Activated T-cell treated with anti-CD3 and anti-CD28 coated beads, Interleukin-2, amount 50 U/mL, for 1 hour (primary cell): ENCODE data around the gene ETV2.
"Not testable (repeated sequence)": the region's sequence is repeated elsewhere in the genome, so short reads cannot be mapped to it uniquely, and the experiment has no call there.

Experiments
- DNase-seq: peaks from one replicate; pipeline ENCODE4 v3.0.0-alpha.2; 2020

The ETV2 gene

DNA sequence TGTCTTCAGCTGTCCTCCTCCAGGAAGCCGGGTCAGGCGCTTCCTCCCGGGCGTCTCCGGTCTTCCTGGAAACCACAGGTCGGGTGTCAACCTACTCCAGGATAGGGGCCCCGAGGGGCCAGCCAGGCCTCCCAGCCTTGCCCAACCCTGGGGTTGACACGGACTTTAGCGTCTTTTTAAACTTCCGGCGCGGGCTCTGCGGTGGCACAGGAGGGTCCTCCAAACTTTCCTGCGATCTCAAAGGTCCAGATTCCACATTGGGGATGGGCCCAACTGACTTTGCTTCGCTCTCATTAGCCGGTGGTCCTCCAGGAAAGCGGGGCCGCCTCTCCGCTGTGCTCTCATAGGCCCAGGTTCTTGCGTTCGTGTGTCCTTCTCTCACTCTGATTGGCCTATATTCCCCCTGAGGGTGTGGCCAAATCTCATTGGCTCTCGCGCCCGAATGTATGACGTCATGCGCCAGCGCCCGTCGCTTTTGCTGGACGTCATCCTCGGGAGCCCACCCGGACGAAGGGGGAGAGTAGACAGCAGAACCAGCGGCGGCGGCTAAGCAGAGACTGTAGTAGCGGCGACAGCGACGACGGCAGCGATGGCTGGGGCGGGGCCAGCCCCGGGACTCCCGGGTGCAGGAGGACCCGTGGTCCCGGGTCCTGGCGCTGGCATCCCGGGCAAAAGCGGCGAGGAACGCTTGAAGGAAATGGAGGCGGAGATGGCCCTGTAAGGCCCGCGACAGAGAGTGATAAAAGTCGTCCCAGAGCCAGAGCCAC, 12.8 kb upstream of the ETV2 start, which contains the start of gene RBM42:
RBM42 (plus strand) TSS at position 472 of the 767 bp plus-strand sequence; CDS start at position 590, 118 bp downstream.
- peak; percentile 99 for DNase-seq

DNA sequence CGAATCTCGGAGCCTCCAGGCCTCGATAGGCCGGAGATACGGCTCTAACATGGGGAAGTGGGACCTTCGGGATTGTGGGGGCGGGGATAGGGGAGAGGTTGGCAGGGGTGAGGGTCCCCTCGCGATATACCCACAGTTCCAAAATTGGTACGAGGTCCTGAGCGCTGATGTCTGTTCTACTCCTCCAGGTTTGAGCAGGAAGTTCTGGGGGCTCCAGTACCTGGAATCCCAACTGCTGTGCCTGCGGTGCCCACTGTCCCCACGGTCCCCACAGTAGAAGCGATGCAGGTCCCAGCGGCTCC, 12.3 kb upstream of the ETV2 start:
- no peak for DNase-seq

DNA sequence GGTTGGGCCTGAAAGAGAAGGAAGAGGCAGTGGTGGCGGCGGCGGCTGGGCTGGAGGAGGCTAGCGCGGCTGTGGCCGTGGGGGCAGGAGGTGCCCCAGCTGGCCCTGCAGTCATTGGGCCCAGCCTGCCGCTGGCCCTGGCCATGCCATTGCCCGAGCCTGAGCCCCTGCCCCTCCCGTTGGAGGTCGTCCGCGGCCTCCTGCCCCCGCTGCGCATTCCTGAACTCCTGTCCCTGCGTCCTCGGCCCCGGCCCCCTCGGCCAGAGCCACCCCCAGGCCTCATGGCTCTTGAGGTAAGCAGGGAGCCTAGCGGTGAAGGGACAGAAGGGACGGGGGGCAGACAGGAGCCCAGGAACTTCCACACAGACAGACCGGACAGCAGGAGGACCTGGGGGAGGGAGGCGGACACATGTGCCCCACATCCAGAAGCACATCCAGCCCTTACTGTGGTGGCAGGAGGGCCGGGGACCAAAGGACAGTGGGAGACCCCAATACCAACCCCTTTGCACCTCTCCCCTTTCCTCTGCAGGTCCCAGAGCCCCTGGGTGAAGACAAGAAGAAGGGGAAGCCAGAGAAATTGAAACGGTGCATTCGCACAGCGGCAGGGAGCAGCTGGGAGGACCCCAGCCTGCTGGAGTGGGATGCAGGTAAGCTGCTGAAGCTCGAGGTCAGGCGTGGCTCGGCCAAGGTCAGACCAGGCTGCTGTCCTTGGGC, 7.7 kb upstream of the ETV2 start:
- no peak for DNase-seq

DNA sequence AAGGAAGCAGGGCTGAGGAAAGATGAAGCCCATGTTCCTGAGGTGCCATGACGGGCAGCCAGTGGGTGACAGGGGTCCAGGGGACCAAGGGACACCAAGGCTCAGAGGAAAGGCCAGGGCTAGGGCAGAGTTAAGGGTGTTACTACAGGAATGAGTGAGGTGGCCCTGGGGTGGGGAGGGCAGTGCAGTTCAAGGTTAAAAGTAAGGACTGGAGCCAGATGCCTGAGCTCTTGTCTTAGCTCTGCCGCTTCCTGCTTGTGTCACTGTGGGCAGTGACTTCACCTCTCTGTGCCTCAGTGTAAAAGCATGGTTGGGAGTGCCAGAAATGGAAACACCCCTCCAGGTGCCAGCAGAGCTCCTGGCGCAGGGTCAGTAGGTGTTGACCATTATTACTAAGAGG, 4.9 kb upstream of the ETV2 start:
- DNase-seq: no peak

DNA sequence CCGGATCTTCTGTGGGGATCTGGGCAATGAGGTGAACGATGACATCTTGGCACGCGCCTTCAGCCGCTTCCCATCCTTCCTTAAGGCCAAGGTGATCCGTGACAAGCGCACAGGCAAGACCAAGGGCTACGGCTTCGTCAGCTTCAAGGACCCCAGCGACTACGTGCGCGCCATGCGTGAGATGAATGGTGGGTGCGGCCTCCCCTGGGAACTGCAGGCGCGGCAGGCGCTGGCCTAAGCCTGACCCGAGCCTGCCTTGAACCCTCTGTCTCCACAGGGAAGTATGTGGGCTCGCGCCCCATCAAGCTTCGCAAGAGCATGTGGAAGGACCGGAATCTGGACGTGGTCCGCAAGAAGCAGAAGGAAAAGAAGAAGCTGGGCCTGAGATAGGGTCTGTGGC, 4.4 kb upstream of the ETV2 start:
- DNase-seq: no peak

DNA sequence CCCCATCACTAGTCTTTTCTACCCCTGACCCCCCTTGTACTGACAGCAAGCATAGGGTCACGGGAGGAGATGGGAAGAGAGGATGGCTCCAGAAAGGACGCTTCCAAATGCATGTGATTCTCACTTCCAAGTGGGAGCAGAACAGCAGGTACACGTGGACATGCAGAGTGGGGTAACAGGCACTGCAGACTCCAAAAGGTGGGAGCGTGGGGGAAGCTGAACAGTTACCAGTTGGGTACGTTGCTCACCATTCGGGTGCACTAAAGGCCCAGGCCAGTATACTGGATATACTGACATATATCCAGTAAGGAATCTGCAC, 2.3 kb upstream of the ETV2 start:
- no peak for DNase-seq

DNA sequence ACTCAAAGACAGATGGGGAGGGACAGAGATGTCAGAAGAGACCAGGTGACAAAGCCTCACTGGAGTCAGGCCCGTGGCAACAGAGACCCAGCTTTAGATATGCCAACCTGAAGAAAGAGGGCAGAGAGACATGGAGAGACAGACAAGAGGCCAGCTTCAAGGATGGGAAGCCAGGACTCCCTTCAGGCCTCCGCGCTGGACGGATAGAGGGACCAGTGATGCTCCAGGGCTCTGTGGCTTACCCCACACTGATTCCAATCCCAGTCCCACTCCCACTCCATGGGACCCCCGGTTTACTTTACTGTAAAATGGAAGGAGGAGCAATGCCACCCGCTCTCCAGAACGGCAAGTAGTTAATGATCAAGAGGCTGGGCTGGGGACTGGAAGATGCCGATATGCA, 1.7 kb upstream of the ETV2 start:
- no peak for DNase-seq

DNA sequence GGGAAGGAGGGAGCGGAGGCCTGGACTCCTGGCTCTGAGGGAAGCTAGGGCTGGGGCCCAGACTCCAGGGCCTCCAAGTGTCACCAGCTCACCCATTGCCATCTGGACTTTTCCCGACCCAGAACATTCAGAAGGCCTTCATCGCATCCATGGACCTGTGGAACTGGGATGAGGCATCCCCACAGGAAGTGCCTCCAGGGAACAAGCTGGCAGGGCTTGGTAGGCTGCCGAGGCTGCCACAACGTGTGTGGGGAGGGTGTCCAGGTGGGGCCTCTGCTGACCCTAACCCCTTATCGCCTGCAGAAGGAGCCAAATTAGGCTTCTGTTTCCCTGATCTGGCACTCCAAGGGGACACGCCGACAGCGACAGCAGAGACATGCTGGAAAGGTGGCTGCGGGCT, 767 bp downstream of the ETV2 start:
- DNase-seq: no peak

DNA sequence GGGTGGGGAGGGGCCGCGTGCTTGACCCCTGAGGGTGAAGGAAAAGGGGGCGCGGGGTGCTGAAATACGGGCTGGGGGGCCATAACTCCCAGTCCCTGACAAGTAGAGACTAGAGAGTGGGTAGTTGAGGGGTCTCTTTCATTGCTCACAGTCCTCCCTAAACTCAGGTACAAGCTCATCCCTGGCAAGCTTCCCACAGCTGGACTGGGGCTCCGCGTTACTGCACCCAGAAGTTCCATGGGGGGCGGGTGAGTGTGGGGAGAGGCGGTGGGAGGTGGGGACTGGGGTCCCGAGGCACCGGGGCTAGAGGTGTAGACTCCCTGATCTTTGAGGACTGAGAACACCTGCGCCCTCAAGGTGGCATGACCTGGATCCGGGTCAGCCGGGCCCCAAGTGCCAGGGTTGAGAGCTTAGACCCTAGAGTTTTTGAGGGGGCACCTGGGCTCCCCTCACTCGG, 1.3 kb downstream of the ETV2 start:
- DNase-seq: peak; percentile 30

DNA sequence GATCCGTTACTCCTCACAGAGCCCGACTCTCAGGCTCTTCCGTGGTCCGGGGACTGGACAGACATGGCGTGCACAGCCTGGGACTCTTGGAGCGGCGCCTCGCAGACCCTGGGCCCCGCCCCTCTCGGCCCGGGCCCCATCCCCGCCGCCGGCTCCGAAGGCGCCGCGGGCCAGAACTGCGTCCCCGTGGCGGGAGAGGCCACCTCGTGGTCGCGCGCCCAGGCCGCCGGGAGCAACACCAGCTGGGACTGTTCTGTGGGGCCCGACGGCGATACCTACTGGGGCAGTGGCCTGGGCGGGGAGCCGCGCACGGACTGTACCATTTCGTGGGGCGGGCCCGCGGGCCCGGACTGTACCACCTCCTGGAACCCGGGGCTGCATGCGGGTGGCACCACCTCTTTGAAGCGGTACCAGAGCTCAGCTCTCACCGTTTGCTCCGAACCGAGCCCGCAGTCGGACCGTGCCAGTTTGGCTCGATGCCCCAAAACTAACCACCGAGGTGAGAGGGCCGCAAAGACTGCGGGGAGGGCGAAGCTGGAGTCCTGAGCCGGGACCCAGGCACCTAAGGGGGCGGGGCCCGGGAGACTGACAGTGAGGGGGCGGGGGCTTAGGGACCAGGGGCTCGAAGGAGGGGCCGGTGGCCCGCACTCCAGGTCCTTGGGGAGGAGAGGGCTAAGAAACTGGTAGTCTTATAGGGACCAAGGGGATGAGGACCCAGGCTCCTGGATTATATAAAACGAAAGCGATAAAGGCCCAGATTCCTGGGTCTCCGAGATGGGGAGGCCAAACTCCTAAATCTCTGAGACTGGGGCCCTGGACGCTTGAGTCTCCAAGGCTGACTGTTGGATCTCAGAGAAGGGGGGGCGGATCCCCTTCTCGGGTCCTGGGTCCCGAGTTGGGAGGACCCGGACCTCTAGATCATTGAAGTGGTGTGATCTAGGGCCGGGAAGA, 2.0 kb downstream of the ETV2 start:
- DNase-seq: peak; percentile 87

DNA sequence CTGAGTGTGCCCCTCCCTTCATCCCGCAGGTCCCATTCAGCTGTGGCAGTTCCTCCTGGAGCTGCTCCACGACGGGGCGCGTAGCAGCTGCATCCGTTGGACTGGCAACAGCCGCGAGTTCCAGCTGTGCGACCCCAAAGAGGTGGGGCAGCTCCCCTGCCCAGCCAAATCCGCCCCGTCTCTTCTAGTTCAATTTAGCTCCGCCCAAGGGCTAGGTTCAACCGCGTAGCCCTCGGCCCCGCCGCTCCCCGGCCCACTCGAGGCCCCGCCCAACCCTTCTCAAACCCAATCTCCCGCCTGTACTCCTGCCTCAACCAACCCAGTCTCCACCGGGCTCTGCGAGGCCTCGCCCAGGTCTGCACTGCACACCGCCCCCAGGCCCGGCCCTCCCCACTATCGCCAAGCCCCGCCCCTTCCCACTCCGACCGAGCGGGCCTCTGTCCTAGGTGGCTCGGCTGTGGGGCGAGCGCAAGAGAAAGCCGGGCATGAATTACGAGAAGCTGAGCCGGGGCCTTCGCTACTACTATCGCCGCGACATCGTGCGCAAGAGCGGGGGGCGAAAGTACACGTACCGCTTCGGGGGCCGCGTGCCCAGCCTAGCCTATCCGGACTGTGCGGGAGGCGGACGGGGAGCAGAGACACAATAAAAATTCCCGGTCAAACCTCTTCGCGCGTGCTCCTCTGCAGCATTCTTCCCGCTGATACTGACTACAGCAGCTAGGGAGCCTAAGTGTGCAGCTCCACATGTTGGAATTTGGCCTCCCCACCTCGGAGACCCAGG, 2.9 kb downstream of the ETV2 start:
- DNase-seq: peak; percentile 91

DNA sequence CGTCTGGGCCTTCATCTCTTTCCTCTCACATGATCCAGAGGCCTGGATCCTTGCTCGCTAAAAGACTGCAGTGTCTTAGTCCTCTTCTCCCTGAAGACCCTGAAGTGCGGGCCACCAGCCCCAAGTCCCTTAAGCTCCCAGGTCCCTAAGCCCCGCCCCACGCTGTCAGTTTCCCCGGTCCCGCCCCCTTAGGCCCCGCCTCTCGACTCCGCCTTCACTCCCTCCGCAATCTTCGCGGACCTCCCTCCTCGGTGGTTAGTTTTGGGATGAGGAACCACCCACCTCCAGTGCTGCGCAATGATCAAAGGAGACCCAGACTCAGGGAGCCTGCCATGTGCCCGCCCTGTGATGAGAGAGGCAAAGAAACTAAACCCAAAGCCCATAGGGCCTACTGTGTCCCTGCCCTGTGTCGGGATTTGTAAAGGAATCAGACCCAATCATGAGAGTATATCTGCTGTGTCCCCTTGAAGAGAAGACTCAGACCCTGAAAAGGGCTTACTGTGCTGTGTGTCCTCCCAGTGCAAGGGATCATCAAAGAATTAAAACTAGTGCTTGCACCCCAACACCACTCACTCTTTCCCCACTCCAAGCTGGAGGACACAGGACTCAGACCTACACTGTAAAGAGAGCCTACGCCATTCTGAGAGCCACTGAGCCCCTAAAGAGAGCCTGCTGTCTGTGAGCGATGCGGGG, 3.6 kb downstream of the ETV2 start:
- peak; percentile 76 for DNase-seq

DNA sequence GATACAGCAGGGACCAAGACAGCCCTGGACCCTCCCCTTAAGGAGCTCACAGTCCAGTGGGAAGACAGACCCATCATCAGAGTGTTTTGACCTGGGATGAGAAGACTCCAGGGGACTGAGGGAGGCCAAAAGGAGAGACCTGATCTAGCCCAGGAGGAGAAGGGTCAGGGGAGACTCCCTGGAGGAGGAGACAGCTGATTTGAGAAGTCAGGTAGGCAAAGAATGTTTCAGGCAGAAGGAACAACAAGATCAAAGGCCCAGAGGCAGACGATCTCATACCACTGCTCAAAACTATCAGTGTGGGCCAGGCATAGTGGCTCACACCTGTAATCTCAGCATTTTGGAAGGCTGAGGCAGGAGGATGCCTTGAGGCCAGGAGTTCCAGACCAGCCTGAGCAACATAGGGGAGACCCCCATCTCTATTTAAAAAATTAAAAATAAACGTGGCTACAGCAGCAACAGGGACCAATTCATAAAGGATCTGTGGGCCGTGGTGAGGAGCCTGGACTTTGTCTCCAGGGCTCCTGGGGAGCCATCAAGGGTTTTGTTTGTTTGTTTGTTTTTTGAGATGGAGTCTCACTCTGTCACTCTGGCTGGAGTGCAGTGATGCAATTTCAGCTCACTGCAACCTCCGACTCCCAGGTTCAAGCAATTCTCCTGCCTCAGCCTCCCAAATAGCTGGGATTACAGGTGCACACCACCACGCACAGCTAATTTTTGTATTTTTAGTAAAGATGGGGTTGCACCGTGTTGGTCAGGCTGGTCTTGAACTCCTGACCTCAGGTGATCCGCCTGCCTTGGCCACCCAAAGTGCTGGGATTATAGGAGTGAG, 4.4 kb downstream of the ETV2 start:
- no peak for DNase-seq

DNA sequence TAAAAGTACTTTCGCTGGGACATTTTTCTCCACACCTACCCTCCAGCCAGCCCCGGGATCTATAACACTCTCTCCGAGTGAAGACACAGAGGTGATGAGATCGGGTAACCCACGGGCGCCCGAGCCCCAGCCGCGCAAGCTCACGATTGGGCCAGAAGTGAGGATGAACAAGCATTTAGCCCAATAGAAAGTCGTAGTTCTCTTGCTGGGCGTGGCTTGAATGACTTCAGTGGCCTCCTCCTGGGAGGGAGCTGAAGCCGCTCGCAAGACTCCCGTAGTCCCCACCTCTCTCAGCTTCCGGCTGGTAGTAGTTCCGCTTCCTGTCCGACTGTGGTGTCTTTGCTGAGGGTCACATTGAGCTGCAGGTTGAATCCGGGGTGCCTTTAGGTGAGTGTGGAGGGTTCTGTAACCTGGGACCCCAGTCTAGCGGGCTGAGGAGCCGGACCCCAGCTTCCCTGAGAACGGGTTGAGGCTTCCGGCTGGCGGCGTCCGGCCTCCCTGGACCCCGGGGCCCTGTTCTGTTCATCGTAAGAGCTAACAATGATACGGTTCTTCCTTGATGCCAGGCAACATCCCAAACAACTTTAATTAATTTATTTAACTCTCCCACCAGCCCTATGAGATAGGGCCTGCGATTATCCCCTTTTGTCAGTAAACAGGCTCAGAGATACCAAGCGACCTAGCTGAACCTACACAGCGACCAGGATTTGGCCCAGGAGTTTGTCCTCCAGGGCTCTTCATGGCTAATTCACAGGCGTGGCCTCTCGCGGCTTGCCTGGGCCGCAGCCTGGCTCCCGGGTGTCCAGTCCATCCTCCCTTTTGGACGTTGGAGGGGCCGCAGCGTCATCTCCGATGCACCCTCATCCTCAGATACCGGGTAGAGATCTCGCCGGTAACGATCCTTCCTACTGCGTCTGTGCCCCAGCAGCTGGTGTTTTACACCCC, 6.7 kb downstream of the ETV2 start, which contains the start of gene COX6B1:
COX6B1 (plus strand) TSS at position 307 of the 945 bp plus-strand sequence. CDS start 2,921 bp downstream, outside the sequence.
- peak; percentile 82 for DNase-seq

DNA sequence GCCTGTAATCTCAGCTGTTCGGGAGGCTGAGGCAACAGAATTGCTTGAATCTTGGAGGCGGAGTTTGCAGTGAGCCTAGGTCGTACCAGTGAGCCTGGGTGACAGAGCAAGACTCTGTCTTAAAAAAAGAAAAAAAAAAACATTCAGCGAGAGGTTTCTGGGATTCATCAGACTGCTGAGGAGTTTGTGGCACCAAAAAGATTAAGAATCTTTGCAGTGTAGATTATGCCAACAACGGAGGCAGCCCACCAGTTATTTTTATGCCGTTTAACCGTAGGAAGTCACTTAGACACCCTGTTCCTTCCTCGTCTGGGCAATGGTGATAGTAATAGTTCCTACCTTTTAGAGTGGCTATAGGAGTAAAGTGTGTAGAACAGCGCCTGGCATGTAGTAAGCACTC, 9.0 kb downstream of the ETV2 start:
- no peak for DNase-seq

DNA sequence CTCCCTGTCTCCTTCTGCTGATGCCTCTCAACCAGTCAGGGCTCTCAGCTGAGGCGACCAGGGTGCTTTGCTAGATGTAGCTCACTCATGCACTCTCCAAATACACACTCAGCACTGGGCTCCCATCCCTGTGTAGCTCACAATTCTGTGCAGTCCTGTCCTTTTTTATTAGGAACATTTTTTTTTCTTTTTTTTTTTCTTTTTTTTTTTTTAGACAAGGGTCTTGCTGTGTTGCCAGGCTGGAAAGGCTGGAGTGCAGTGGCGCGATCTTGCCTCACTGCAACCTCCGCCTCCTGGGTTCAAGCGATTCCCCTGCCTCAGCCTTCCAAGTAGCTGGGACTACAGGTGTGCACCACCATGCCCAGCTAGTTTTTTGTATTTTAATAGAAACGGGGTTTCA, 13.3 kb downstream of the ETV2 start:
- not testable (repeated sequence) for DNase-seq

DNA sequence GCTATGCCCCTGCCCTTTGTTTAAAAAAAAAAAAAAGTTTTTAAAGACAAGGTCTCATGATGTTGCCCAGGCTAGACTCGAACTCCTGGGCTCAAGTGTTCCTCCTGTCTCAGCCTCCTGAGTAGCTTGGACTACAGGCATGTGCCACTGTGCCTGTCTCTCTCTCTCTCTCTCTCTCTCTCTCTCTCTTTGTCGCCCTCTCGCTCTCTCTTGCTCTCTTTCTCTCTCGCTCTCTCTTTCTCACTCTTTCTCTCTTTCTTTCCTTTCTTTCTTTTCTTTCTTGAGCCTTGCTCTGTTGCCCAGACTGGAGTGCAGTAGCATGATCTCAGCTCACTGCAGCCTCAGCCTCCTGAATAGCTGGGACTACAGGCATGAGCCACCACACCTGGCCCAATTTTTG, 14.1 kb downstream of the ETV2 start:
- DNase-seq: no peak

DNA sequence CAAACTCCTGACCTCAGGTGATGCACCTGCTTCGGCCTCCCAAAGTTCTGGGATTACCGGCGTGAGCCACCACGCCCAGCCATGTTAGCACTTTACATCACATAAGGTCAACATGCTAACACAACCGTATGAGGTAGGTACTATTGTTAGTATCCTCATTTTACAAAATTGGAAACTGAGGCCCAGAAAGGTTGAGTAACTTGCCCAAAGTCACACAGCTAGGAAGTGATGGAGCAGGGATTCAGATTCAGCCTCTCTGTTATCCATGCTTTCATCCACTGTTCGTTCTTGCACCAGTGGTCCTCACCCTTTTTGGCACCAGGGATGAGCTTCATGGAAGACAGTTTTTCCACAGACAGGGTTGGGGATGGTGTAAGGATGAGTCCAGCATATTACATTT, 15.2 kb downstream of the ETV2 start:
- DNase-seq: no peak

DNA sequence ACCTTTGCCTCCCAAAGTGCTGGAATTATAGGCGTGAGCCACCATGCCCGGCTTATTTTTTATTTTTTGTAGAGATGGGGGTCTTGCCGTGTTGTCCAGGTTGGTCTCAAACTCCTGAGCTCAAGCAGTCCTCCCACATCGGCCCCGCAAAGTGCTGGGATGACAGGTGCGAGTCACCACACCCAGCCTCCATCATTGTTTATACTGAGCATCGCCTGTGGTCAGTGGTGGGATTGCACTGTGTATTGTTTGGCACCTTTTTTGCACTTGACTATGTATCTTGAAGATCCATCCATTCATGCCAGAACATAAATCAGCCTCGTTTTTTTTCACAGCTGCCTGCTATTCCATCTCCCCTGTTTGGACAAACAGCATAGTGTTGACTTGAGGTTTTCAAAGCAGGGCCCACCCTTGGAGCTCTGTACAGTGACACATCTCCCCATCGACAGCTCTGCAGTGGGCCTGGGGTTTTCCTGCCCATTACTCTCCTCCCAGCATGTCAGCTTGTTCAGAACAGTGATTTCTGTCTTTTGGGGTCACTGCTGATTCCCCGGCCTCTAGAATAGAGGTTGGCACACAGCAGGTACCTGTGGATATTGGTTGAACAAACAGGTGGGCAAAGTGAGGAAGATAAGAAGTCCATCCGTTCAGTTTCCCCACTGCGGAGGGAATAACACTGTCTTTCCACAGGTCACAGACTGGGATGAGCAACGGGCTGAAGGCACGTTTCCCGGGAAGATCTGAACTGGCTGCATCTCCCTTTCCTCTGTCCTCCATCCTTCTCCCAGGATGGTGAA, 16.6 kb downstream of the ETV2 start:
- no peak for DNase-seq
